NCI-H1694 (cell line): ENCODE results near the gene ETV6.

Experiments
- DNase-seq: peaks from one replicate; lab custom pipeline; 2025; lab: John Stamatoyannopoulos, UW

The ETV6 gene

DNA sequence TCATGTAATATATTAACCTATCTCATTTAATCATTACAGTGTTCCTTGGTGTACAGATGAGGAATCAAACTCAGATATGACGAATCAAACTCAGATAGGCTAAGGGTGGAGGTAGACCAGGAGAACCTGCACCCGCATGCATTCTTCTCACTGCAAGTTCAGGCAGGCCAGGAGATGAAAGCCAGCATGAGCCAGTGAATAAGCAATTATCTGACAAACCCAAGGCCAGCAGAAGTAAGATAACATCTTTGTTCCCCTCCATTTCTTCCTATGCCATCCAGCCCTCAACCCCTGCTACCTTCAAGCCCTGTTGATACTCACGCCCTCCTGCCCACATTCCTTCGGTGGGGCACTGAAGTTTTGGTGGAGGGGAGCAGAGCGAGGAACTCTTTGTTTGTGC is 152.2 kb downstream of the ETV6 start:
- DNase-seq = no peak

GRCh38 chr12:11804130-11804529 is 154.7 kb downstream of the ETV6 start:
- no peak for DNase-seq

- no peak for DNase-seq
Measured at GRCh38 chr12:11805043-11805442, 155.6 kb downstream of the ETV6 start.

DNA sequence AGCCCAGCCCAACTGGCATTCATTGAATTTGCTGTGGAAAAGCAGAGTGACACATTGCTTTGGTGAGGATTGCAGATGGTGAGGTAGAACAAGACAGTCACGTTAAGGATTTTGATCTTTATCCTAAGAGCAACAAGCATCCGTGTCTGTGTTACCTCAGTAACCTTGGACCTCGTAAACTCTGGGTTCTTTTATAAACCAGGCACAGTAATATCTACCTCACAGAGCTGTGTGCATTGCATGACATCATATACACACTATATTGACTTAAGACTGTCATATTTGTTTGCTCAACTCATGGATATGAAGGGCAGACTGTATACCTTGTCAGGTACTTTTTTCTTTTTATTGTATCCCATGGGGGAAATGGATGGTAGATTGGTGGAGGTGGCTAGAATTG is 156.2 kb downstream of the ETV6 start:
- no peak for DNase-seq

DNA sequence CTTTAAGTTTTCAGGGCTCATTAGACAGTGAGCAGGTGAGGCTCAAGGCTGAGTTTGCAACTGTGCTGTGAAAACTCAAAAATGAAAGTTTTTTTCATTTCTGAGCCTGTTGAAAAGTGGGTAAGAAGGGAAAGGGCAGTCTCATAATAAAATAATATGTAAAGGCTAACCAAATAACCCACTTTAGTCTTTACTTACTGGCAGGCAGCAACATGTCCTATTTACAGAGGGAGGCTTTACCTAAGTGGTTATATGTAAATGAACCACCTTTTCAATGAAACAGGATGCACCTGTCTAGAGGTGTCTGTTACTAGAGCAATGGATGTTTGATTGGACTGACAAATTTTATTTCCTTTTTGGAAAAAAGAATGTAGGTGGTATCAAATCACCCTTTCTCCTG is 158.0 kb downstream of the ETV6 start:
- DNase-seq = no peak

GRCh38 chr12:11808931-11809330 is 159.5 kb downstream of the ETV6 start:
- DNase-seq = no peak

- DNase-seq = no peak
Measured at GRCh38 chr12:11810206-11810545, 160.7 kb downstream of the ETV6 start.

GRCh38 chr12:11811008-11811407 is 161.5 kb downstream of the ETV6 start:
- no peak for DNase-seq

GRCh38 chr12:11812241-11812585 is 162.7 kb downstream of the ETV6 start:
- DNase-seq = no peak

DNA sequence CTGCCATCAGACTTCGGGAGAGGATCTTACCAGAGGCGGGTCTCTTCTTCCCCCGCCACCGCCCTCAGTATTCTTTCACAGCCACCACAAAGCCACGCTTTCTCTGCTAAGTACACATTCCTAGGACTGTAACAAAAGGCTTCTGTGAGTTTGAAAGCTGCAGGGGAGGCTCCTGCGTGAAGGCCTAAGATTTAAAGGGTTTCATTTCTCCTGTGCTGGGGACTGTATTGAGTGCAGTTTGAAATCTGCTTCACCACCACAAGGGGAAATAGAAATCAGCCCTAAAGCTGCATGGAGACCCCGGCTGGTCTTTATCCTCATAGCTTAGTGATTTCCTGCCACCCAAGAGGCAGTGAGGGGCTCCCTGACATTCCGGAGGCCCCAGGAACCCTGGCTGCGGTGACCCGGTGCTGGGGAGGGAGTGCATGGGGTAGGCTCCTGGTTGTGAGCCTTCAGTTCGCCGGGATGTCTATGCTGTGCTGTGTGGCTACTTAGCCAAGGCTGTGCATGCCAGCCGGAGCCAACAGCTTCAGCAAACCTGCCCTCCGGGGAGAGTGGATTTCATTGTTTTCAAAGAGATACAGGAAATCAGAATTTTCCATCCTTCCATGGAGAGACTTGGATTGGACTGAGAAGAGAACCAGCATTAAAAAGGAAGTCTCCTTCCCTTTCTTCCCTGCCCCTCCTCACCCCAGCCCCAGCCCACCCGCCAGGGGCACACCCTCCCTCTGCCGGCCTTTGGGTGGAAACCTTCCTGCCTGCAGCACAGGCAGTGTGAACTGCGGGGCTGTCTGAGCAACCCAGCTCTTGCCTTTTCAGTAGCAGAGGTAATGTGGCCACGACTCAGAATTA is 163.3 kb downstream of the ETV6 start:
- DNase-seq = peak; percentile 67

GRCh38 chr12:11813438-11813813 is 164.0 kb downstream of the ETV6 start:
- DNase-seq = no peak

DNA sequence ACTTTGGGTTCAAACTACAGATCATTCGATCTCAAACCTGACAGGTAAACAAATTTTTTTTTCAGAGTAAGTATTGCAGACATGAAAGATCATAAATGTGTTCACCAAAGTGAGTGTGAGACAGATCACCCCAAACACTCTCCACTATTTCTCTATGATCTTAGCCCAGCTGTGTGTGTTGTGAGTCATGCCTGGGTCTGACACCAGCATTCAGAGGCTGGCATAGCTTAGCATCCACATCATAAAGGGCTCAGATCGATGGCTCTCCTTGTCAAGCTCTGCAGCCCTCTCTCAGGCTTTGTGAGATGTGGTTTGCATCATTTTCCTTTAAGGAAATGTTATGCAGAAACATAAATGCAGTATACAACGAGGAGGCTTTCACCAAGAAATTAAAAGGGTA is 164.9 kb downstream of the ETV6 start:
- no peak for DNase-seq

- no peak for DNase-seq
Measured at GRCh38 chr12:11815397-11815796, 165.9 kb downstream of the ETV6 start.

- DNase-seq = no peak
Measured at GRCh38 chr12:11819643-11820042, 170.2 kb downstream of the ETV6 start.

- no peak for DNase-seq
Measured at GRCh38 chr12:11820476-11820875, 171.0 kb downstream of the ETV6 start.

GRCh38 chr12:11821386-11822080 is 172.1 kb downstream of the ETV6 start:
- DNase-seq = no peak

DNA sequence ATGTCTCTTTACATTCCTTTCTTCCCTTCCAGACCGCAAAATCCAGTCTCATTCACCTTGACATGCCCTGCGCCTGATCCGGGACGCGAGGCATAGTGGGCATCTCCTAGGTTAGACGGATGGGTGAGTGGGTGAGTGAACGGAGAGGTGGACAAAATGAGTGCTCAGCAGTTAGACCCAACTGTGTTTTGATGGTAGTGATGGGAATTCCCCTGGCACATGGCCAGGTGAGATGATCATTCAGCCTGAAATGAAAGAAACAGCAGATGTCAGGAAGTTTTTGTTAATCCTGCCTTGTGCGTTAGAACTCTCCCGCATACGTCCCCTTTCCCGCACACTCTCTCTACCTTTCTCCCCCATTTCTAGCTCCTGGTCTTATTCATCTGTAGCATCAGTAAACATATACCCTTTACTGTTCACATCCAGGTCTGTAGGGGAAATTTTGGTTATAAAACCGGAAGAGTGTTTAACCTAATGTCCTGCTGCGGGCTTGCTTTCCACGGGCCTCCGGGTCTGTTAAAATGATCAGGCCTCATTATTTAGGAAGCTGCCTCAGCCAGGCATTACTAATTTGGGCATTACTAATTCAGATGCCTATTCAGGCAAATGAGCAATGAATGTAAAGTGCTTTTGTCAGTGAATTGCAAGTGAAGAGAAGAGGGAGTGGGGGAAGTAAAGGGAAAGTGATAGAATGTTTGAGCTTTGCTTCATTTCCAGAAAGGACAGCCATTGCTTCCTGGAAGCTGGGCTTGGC is 172.8 kb downstream of the ETV6 start:
- DNase-seq = peak; percentile 98

GRCh38 chr12:11823043-11823442 is 173.6 kb downstream of the ETV6 start:
- DNase-seq = no peak

GRCh38 chr12:11823593-11823992 is 174.1 kb downstream of the ETV6 start:
- no peak for DNase-seq

DNA sequence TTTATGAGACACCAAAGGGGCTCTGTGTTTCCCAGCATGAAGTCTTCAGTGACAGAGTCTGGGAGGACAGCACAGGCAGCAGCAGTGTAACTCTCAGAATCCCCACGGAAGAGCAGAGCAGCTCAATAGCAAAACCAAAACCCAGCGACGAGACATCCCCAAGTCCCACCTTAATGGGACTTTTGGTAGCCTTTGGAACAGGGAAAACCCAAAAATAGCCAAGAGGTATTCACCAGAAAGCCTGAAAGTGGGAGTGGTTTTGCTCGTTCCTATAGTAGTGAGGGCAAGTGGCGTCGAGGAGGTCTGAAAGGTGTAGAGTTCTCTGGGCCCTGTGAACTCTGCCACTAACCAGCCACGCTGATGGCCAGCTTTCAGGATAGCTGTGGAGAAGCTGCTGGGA is 174.6 kb downstream of the ETV6 start:
- DNase-seq = no peak

- DNase-seq = no peak
Measured at GRCh38 chr12:11824736-11825135, 175.3 kb downstream of the ETV6 start.

DNA sequence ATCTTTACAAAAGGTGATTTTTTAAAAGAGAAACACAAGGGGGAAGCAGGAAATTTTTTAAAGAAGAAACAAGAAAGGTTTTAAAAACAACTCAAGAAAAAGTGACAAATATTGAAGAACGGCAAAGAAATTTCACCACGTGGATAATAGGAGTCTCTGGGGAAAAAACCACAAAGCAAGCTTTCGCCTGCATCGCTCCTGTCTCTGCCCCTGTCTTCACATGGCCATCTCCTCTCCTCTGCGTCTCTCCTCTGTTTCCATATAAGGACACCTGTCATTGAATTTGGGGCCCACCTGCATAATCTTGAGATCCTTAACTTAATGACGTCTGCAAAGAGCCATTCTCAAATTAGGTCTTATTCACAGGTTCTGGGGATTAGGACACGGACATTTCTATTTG is 175.8 kb downstream of the ETV6 start:
- no peak for DNase-seq

DNA sequence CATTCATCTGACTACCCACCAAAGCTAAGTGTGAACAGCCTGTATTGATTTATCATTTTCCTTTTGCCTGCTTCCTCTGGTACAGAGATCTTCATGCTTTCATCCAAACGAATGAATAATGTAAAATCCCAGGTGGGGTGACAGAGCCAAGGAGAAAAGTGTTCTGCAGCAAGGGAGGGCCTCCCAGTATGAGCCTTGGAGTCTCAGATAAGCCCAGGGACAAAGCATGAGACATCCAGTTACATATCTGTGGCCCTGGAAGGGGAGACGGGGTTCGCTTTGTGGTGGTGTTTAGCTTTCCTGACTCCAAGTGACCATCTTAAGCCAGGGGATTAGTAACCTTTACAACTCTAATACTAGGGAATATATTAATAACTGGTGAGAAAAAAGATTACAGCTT is 177.1 kb downstream of the ETV6 start:
- no peak for DNase-seq
